Measurements from ENCODE around the gene JAK2. TPM values are rescaled to one million over a fixed set of nuclear protein-coding genes. Genes with fewer than 3 reads are reported as not detected.

The JAK2 gene
- total RNA-seq, 3 donors from 2014 or later: 28.8 to 46.9 (median 35.4) TPM

DNA sequence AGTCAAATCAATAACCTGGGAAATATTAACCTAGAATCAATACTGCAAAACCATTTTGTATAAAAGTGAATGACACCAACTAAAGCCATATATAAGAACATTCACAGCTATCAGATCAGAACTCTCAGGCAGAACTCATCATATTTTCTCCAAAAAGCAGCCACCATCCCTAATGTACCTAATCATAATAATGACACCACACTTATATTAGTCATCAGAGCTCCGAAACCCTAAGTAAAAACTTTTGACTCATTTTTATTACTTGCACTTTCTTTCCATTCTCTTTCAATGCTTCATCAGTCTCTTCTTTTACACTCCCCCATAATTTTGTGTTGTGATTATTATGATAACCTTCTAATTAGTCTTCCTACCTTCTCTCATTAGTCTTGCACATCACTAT is 155.1 kb downstream of the JAK2 start:
- H3K36me3 ChIP-seq: no peaks in the 10 kb centered on the region
- H3K27ac ChIP-seq: no peak overlapping the region
- no peaks in the 10 kb centered on the region for H3K27me3 ChIP-seq
- no peak for DNase-seq (ENCODE audit: low spot score in 2 of 2)
- no peak overlapping the region for H3K4me3 ChIP-seq
- no peaks in the 10 kb centered on the region for H3K4me1 ChIP-seq
- TF ChIP-seq POLR2A (IDR thresholded peaks at IDR 0.05) (no peak), POLR2AphosphoS5 (IDR thresholded peaks at IDR 0.05) (no peak)
- TF ChIP-seq, protein P1, sequence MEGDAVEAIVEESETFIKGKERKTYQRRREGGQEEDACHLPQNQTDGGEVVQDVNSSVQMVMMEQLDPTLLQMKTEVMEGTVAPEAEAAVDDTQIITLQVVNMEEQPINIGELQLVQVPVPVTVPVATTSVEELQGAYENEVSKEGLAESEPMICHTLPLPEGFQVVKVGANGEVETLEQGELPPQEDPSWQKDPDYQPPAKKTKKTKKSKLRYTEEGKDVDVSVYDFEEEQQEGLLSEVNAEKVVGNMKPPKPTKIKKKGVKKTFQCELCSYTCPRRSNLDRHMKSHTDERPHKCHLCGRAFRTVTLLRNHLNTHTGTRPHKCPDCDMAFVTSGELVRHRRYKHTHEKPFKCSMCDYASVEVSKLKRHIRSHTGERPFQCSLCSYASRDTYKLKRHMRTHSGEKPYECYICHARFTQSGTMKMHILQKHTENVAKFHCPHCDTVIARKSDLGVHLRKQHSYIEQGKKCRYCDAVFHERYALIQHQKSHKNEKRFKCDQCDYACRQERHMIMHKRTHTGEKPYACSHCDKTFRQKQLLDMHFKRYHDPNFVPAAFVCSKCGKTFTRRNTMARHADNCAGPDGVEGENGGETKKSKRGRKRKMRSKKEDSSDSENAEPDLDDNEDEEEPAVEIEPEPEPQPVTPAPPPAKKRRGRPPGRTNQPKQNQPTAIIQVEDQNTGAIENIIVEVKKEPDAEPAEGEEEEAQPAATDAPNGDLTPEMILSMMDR (IDR thresholded peaks at IDR 0.05): no peak
- peaks cover 14 to 25% of the 10 kb centered on the region in 2 donors for H3K9me3 ChIP-seq
- intact Hi-C loops (cut with DNase I; ENCODE audit: low total_unique reads): no loop called here

DNA sequence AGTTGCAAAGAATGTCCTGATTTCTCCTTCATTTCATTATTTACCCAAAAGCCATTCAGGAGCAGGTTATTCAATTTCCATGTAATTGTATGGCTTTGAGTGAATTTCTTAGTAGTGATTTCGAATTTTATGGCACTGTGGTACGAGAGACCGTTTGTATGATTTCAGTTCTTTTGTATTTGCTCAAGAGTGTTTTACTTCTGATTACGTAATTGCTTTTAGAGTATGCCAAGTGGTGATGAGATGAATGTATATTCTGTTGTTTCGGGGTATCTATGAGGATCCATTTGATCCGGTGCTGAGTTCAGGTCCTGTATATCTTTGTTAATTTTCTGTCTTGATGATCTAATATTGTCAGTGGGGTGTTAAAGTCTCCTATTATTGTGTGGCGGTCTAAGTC is 159.1 kb downstream of the JAK2 start:
- peaks cover 0 to 20% of the 10 kb centered on the region in 2 donors for H3K9me3 ChIP-seq
- no peaks in the 10 kb centered on the region for H3K4me1 ChIP-seq
- no peak overlapping the region for H3K4me3 ChIP-seq
- no peak for TF ChIP-seq POLR2A (IDR thresholded peaks at IDR 0.05)
- no peak for TF ChIP-seq POLR2AphosphoS5 (IDR thresholded peaks at IDR 0.05)
- TF ChIP-seq, protein P1 (IDR thresholded peaks at IDR 0.05): no peak
- no peaks in the 10 kb centered on the region for H3K27me3 ChIP-seq
- no peaks in the 10 kb centered on the region for H3K36me3 ChIP-seq
- DNase-seq (ENCODE audit: low spot score in 2 of 2): no peak
- intact Hi-C loops (cut with DNase I; ENCODE audit: low total_unique reads): no loop called here
- H3K27ac ChIP-seq: no peak overlapping the region

DNA sequence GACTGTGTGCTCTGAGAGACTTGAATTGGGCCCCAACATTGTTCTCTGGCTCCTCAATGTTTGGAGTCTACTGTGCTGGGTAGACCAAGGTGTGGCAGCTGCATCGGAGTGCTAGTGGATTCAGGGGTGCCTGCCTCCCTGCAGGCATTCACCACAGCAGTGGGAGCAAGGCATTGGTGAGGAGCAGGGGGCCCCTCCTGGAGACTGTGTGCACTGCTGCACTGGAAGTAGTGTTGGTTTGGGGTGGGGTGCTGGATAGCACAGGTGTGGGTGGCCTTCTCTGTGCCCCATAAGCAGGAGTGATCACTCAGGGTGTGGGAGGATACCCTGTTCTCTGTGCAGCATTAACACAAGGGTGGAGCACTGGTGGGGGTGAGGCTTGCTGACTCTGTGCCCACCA is 161.2 kb downstream of the JAK2 start:
- H3K36me3 ChIP-seq: no peaks in the 10 kb centered on the region
- no peaks in the 10 kb centered on the region for H3K4me1 ChIP-seq
- peaks cover 0 to 20% of the 10 kb centered on the region in 2 donors for H3K9me3 ChIP-seq
- H3K27me3 ChIP-seq: no peaks in the 10 kb centered on the region
- TF ChIP-seq POLR2A (IDR thresholded peaks at IDR 0.05) (no peak), POLR2AphosphoS5 (IDR thresholded peaks at IDR 0.05) (no peak)
- TF ChIP-seq, protein P1 (IDR thresholded peaks at IDR 0.05): no peak
- intact Hi-C loops (cut with DNase I; ENCODE audit: low total_unique reads): no loop called here
- no peak for DNase-seq (ENCODE audit: low spot score in 2 of 2)
- H3K4me3 ChIP-seq: no peak overlapping the region
- H3K27ac ChIP-seq: no peak overlapping the region

Other genes with a start within 250 kb of the JAK2 start
- gene AK3, start 244.1 kb upstream of the JAK2 start, total RNA-seq: 100 to 1,000 TPM in 1 of 3 donors, 10 to 100 TPM in 2; 80.3 to 123 (median 84.6) TPM
- 100 to 1,000 TPM in 1 of 3 donors, 10 to 100 TPM in 2; 41.3 to 111 (median 46.7) TPM for gene RCL1, start 192.3 kb upstream of the JAK2 start, total RNA-seq
- gene INSL6, start 200.4 kb downstream of the JAK2 start, total RNA-seq: not detected
- gene INSL4, start 246.1 kb downstream of the JAK2 start, total RNA-seq: not detected